Upper lobe of right lung (tissue), 1 donor: ENCODE data around the gene IMMP2L. TPM values are rescaled to one million over a fixed set of nuclear protein-coding genes. Genes with fewer than 3 reads are reported as not detected.

ENCODE experiments used
- ATAC-seq: fragments of 200-7000 bp; cut with Tn5 transposase; one replicate; pipeline ENCODE4 v1.9.1; 2020; ENCODE audit warnings: mild to moderate bottlenecking, moderate library complexity
- DNase-seq: peaks from one replicate; pipeline ENCODE4 v3.0.0-alpha.2; 2020
- H3K27ac ChIP-seq: fragments of 200-600 bp; one replicate; pipeline ENCODE4 v1.8.0; 2022
- H3K27me3 ChIP-seq: fragments of 200-600 bp; one replicate; pipeline ENCODE4 v1.8.0; 2022; ENCODE audit warnings: mild to moderate bottlenecking
- H3K36me3 ChIP-seq: fragments of 200-600 bp; one replicate; pipeline ENCODE4 v1.8.0; 2022
- H3K4me1 ChIP-seq: fragments of 200-600 bp; one replicate; pipeline ENCODE4 v1.8.0; 2022
- H3K4me3 ChIP-seq: fragments of 200-600 bp; one replicate; pipeline ENCODE4 v1.8.0; 2022; ENCODE audit warnings: mild to moderate bottlenecking
- H3K9me3 ChIP-seq: fragments of 200-600 bp; one replicate; pipeline ENCODE4 v1.8.0; 2022
- CTCF ChIP-seq: fragments of 200-600 bp; IDR thresholded peaks from one replicate; pipeline ENCODE4 v1.8.0; 2022; ENCODE audit warnings: antibody characterized with exemption
- intact Hi-C: fragments of 100-400 bp; cut with DNase I; formaldehyde crosslinking; loops from one replicate; pipeline ENCODE4 v1.11.0; 2022
- total RNA-seq: library from RNA; stranded (reverse); fragmentation: NEBNext Ultra II Directional; extraction: Animal tissue kit (Norgen Biotek cat#: 25700); gene quantifications from one replicate; pipeline ENCODE4 v1.2.1, GENCODE V29; 2021
- donor health status: DM: no; HTN: yes; CAD: no; lungs with severe emphysema.

IMMP2L gene
- total RNA-seq, 1 donor from 2014 or later, result 22.0 TPM

- H3K36me3 ChIP-seq, result no peaks in the 10 kb centered on the region
- H3K9me3 ChIP-seq, result no peaks in the 10 kb centered on the region
- TF ChIP-seq CTCF, result no peak
- no peak for DNase-seq
- no peaks in the 10 kb centered on the region for H3K27me3 ChIP-seq
- ATAC-seq, result no peak
- no peaks in the 10 kb centered on the region for H3K4me1 ChIP-seq
- H3K27ac ChIP-seq, result no peak overlapping the region
- H3K4me3 ChIP-seq, result no peak overlapping the region
- intact Hi-C loops, result no loop called here
Observed at GRCh38 chr7:111530356-111530668, 32.0 kb downstream of the IMMP2L start.

GRCh38 chr7:111529507-111530355 lies 32.6 kb downstream of the IMMP2L start:
- no peak for ATAC-seq
- H3K27ac ChIP-seq, result no peak overlapping the region
- H3K27me3 ChIP-seq, result no peaks in the 10 kb centered on the region
- no peaks in the 10 kb centered on the region for H3K4me1 ChIP-seq
- intact Hi-C loops, result no loop called here
- H3K4me3 ChIP-seq, result no peak overlapping the region
- no peaks in the 10 kb centered on the region for H3K9me3 ChIP-seq
- DNase-seq, result no peak
- no peak for TF ChIP-seq CTCF
- no peaks in the 10 kb centered on the region for H3K36me3 ChIP-seq

GRCh38 chr7:111528331-111528730 lies 34.0 kb downstream of the IMMP2L start:
- intact Hi-C loops, result no loop called here
- ATAC-seq, result no peak

GRCh38 chr7:111527545-111527944 lies 34.7 kb downstream of the IMMP2L start:
- Histone ChIP-seq H3K4me1 (no peaks in the 10 kb centered on the region), H3K36me3 (no peaks in the 10 kb centered on the region), H3K4me3 (no peak overlapping the region), H3K27me3 (no peaks in the 10 kb centered on the region), H3K9me3 (no peaks in the 10 kb centered on the region), H3K27ac (no peak overlapping the region)
- DNase-seq (no peak), ATAC-seq (no peak)
- no peak for TF ChIP-seq CTCF
- intact Hi-C loops, result no loop called here

More at GRCh38 chr7:111528331-111528730, 34.0 kb downstream of the IMMP2L start:
- Histone ChIP-seq H3K27ac (no peak overlapping the region), H3K27me3 (no peaks in the 10 kb centered on the region), H3K36me3 (no peaks in the 10 kb centered on the region), H3K4me1 (no peaks in the 10 kb centered on the region), H3K4me3 (no peak overlapping the region), H3K9me3 (no peaks in the 10 kb centered on the region)
- no peak for DNase-seq
- no peak for TF ChIP-seq CTCF

GRCh38 chr7:111525100-111525499 lies 37.2 kb downstream of the IMMP2L start:
- H3K4me3 ChIP-seq, result no peak overlapping the region
- no peaks in the 10 kb centered on the region for H3K27me3 ChIP-seq
- no peak for ATAC-seq
- intact Hi-C loops, result no loop called here
- H3K9me3 ChIP-seq, result no peaks in the 10 kb centered on the region
- no peak for DNase-seq
- H3K4me1 ChIP-seq, result no peaks in the 10 kb centered on the region
- H3K36me3 ChIP-seq, result no peaks in the 10 kb centered on the region
- H3K27ac ChIP-seq, result no peak overlapping the region
- no peak for TF ChIP-seq CTCF

- Histone ChIP-seq H3K4me3 (no peak overlapping the region), H3K9me3 (no peaks in the 10 kb centered on the region), H3K27ac (no peak overlapping the region), H3K27me3 (no peaks in the 10 kb centered on the region), H3K4me1 (no peaks in the 10 kb centered on the region), H3K36me3 (peaks cover 5% of the 10 kb centered on the region)
- intact Hi-C loops, result no loop called here
- ATAC-seq (no peak), DNase-seq (no peak)
- TF ChIP-seq CTCF, result no peak
Observed at GRCh38 chr7:111521660-111522059, 40.6 kb downstream of the IMMP2L start.
